Transverse colon (tissue), 4 donors: ENCODE data around the gene ZNF740.

Experiments used
- CTCF ChIP-seq, 5 experiments: fragments of 200-600 bp in 3 of 5; fragments of 450-650 bp in 2 of 5; sonication (generic) in 3 of 5; IDR thresholded peaks; 1 replicate in 2 of 5; 2 replicates in 3 of 5; pipeline ENCODE4 v1.5.1; 2016 to 2017; ENCODE audit warnings: antibody characterized with exemption in 5 of 5, inconsistent platforms in 3 of 5, mild to moderate bottlenecking in 2 of 5, moderate library complexity in 1 of 5
- EP300 ChIP-seq: sonication (generic); formaldehyde crosslinking; IDR thresholded peaks from one replicate; pipeline ENCODE4 v1.6.1; 2017; ENCODE audit warnings: antibody characterized with exemption, low read depth
- POLR2A ChIP-seq: fragments of 450-650 bp; IDR thresholded peaks from one replicate; pipeline ENCODE4 v1.6.1; 2016; ENCODE audit warnings: antibody characterized with exemption, mild to moderate bottlenecking, moderate library complexity
- POLR2AphosphoS5 ChIP-seq, 3 donors: sonication (generic); formaldehyde crosslinking; IDR thresholded peaks; one replicate each; pipeline ENCODE4 v1.6.1; 2016; ENCODE audit warnings: antibody characterized with exemption in 3 of 3

DNA sequence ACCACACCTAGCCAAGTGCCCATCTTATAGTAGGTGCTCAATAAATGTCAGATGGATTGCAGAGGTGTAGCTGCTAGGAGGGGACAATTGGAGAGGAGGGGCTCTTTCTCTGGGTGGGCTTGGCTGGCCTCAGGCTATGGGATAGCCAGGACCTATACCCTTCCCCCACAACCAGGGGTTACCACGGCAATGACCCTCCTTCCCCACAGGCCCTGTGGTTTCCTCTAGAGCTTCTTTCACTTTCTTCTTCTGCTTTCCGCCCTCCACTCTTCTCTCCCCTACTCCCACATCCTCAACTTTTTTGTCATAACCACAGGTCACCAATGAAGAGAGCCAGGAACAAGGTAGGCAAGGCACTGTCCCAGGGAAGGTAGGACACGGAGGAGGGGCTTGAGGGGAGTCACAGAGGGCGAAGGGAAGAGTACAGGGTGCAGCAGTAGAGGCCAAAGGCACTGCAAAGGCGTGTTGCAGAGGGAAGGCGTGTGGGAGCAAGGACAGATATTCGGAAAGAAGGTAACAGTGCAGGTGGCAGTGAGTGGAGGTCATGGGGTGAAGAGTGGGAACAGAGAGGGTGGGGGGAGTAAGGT, 28.4 kb downstream of the ZNF740 start:
- TF ChIP-seq CTCF (IDR thresholded peaks at IDR 0.05) = no peak
- TF ChIP-seq EP300 = no peak
- no peak for TF ChIP-seq POLR2A
- no peak for TF ChIP-seq POLR2AphosphoS5 (IDR thresholded peaks at IDR 0.05)
